C1 segment of cervical spinal cord (tissue), 14 donors: ENCODE data around the gene NME3.

ENCODE experiments used
- DNase-seq, 14 donors: peaks; one replicate each; lab custom pipeline; 2025; lab: John Stamatoyannopoulos, UW

NME3 gene

DNA sequence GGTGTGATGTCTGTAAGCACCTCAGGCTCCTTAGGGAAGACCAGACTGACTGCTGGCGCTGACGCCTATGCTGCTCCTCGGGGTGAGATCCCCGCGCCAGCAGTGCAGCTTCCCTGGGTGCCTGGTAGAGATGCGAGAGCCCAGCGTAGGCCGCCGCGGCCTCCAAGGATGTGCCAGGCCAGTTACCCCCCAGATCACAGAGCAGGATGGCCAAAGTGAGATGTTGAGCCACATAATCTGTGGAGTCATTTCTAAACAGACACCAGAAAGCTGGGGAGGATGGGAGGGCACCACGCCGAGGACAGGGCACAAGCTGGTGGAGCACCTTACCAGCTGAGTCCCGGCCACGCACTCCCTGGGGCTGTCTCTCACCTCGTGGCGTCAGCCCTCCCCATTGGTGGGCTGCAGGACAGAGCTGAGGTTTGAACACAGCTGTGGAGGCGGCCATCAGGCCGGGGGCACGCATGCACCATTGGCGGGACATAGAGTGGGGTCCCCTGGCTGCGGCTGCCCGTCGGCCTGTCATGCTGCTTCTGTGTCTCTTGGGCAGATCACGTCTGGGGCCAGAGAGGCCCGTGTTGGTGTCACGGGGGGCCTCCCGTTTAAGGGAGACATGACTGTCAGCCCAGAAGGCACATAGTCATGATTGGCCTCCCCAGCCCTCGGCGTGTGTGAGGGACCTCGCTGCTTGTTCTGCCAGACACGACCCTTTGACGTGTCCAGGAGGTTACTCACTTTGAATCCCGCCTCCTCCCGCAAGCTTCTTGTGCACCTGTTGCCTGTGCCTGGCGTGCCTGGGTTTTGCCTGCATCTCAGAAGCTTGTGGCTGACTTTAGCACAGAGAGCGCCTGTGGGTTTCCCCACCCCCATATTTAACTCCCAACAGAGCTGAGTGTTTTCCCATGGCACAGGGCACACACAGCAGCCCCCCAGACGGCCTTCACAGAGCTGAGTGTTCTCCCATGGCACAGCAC is 43.4 kb downstream of the NME3 start:
- no peak for DNase-seq

DNA sequence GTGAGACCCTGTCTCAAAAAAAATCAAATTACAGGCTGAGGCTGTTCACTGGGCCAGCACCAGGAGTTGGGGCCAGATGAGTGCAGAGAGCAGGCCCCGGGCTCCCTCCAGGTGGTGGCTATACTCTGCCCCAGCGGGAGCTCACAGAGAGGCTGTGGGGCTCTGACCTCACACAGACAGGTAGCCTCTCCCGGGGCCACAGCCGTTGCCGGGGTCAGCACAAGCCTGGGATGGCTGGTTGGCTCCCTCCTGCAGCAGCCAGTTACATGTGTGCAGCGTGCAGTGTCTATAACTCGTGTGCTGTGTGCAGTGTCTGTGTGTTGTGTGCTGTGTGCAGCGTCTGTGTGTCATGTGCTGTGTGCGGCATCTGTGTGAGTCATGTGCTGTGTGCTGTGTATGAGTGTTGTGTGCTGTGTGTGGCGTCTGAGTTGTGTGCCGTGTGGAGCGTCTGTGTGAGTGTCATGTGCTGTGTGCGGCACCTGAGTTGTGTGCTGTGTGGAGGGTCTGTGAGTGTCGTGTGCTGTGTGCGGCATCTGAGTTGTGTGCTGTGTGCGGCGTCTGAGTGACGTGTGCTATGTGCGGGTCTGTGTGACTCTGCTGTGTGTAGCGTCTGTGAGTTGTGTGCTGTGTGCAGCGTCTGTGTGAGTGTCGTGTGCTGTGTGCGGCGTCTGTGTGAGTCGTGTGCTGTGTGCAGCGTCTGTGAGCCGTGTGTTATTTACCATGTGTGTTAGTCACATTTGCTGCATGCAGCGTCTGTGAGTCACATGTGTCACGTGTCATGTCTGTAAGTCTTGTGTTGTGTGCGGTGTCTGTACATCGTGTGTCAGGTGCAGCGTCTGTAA is 44.5 kb downstream of the NME3 start:
- DNase-seq = no peak

DNA sequence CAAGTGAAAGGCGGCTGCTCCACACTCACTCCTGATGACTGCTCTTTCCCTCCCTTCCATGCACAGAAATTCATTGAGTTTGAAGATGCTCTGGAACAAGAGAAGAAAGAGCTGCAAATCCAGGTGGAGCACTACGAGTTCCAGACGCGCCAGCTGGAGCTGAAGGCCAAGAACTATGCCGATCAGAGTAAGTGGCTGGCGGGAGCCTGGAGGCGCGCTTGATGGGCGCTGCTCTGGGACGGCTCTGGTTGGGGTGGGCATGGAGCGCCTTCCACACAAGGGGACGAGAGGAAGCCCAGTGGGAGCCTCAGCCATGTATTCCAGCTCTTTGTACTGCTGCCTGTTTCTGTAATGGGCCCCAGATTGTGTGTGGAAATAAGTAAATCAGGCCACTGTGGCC is 46.9 kb downstream of the NME3 start:
- DNase-seq = no peak

DNA sequence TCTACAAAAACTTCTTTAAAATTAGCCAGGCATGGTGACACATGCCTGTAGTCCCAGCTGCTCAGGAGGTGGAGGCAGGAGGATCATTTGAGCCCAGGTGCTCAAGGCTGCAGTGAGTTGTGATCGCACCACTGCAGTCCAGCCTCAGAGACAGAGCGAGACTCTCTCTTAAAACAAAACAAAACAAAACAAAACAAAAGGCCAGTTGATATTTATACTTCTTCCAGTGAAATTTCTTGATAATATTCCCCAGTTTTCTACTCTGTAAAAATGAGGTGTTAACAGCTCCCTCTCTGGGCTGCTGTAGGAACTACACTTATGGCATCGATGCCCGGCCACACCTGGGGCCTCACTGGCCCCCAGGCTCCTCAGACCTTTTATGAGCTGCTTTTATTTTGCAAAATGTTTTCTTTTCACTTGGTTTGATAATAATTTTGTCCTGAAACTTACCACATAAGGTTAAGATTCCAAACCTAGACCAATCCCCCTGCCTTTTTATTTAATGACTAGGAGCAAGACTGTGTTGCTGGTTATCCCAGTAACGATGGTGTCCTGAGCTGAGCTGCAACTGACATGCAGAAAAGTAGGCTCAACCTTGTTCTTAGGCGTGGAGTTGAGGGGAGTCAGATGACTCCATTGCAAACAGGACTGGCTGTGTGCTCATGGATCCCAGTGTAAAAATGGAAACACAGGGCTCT is 47.7 kb downstream of the NME3 start:
- DNase-seq = peak in 6 of 14 donors; percentile 14 to 22 (median 18)

DNA sequence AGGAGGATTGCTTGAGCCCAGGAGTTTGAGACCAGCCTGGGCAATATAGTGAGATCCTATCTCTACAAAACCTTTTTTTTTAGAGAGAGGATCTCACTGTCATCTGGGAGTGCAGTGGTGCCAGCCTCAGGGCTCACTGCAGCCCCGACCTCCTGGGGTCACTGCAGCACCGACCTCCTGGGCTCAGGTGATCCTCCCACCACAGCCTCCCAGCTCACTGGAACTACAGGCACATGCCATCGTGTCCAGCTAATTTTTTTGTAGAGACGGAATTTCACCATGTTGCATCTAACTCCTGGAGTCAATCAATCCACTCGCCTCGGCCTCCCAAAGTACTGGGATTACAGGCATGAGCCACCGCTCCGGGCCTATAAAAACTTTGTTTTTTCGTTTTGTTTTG is 50.0 kb downstream of the NME3 start:
- no peak for DNase-seq
